Activated B cell treated with CpG ODN at 0.5 μM for 24 hours (primary cell): ENCODE measurements around the gene PIK3R2. TPM values are rescaled to one million over a fixed set of nuclear protein-coding genes. Genes with fewer than 3 reads are reported as not detected.

Experiments used
- ATAC-seq: fragments of 200-7000 bp; cut with Tn5 transposase; one replicate; pipeline ENCODE4 v1.10.0; 2021; ENCODE audit warnings: low read depth, mild to moderate bottlenecking, moderate library complexity
- CTCF ChIA-PET: fragments of 350-600 bp; sonication (Branson Sonifier 250); formaldehyde crosslinking; loops from one replicate; lab custom pipeline; 2021; ENCODE audit warnings: antibody characterized with exemption; lab: Charles Lee
- POLR2A ChIA-PET: fragments of 350-600 bp; sonication (Branson Sonifier 250); formaldehyde crosslinking; loops from one replicate; lab custom pipeline; 2021; ENCODE audit warnings: antibody characterized with exemption; lab: Charles Lee
- DNase-seq: peaks from one replicate; pipeline ENCODE4 v3.0.0; 2022
- H3K27ac Mint-ChIP-seq: one replicate; pipeline ENCODE4 v1.8.0; 2020; ENCODE audit warnings: mixed read lengths
- H3K27me3 Mint-ChIP-seq: one replicate; pipeline ENCODE4 v1.8.0; 2021; ENCODE audit warnings: mixed read lengths
- H3K36me3 Mint-ChIP-seq: one replicate; pipeline ENCODE4 v1.8.0; 2021; ENCODE audit warnings: low read depth, mixed read lengths
- H3K4me1 Mint-ChIP-seq: one replicate; pipeline ENCODE4 v1.8.0; 2021; ENCODE audit warnings: mixed read lengths
- H3K4me3 Mint-ChIP-seq: one replicate; pipeline ENCODE4 v1.8.0; 2020; ENCODE audit warnings: mild to moderate bottlenecking, mixed read lengths
- H3K9me3 Mint-ChIP-seq: one replicate; pipeline ENCODE4 v1.8.0; 2020; ENCODE audit warnings: mixed read lengths
- intact Hi-C: fragments of 100-400 bp; cut with micrococcal nuclease; formaldehyde crosslinking; loops from one replicate; pipeline ENCODE4 v1.15.1; 2024
- total RNA-seq: library from RNA; stranded (reverse); gene quantifications from 2 replicates; pipeline ENCODE4 v1.2.3, GENCODE V29; 2022
- TF ChIP-seq, protein P1 (sequence below): fragments of 200-600 bp; IDR thresholded peaks from one replicate; pipeline ENCODE4 v1.8.0; 2022; ENCODE audit warnings: antibody characterized with exemption, mild to moderate bottlenecking

The PIK3R2 gene
- total RNA-seq, 1 donor from 2014 or later, result 12.7 TPM

DNA sequence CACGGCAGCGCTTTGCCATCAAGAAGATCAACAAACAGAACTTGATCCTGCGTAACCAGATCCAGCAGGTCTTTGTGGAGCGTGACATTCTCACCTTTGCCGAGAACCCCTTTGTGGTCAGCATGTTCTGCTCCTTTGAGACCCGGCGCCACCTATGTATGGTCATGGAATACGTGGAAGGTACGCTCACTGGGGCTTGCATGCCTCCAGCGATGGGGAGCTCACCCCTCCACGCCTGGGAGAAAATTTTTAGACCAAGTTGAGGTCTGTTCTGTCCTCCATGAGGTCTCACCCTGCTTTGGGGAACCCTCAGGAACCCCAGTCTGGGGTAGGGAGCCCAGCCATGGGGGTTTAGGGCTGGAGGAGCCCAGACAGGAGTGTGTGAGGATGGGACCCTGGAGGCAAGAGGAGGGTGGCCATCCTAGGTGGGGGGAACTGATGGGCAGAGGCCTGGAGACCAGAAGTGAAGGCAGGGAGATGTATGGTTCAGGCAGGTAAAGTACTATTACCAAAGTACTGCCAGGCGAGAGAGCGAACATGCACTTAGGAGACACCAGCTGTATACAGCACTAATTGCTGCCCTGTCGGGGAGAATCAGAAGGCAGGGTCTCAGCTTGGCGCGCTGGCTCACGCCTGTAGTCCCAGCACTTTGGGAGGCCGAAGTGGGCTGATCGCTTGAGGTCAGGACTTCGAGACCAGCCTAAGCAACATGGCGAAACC lies 22.3 kb upstream of the PIK3R2 start:
- ChIA-PET CTCF (no interaction called here), POLR2A (interaction anchor here (0.6 to 1.3 kb wide), 4 partner anchors 11 to 101 kb away, joined by 3 to 4 read pairs (median 3); no protein-coding TSS in a partner anchor)
- TF ChIP-seq, protein P1, sequence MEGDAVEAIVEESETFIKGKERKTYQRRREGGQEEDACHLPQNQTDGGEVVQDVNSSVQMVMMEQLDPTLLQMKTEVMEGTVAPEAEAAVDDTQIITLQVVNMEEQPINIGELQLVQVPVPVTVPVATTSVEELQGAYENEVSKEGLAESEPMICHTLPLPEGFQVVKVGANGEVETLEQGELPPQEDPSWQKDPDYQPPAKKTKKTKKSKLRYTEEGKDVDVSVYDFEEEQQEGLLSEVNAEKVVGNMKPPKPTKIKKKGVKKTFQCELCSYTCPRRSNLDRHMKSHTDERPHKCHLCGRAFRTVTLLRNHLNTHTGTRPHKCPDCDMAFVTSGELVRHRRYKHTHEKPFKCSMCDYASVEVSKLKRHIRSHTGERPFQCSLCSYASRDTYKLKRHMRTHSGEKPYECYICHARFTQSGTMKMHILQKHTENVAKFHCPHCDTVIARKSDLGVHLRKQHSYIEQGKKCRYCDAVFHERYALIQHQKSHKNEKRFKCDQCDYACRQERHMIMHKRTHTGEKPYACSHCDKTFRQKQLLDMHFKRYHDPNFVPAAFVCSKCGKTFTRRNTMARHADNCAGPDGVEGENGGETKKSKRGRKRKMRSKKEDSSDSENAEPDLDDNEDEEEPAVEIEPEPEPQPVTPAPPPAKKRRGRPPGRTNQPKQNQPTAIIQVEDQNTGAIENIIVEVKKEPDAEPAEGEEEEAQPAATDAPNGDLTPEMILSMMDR, result no peak
- Mint-ChIP-seq H3K4me1 (peaks cover 2% of the 10 kb centered on the region), H3K36me3 (peaks cover 73% of the 10 kb centered on the region), H3K4me3 (no peak overlapping the region), H3K27ac (no peak overlapping the region), H3K9me3 (no peaks in the 10 kb centered on the region), H3K27me3 (no peaks in the 10 kb centered on the region)
- intact Hi-C loops, result no loop called here
- no peak for ATAC-seq
- no peak for DNase-seq

DNA sequence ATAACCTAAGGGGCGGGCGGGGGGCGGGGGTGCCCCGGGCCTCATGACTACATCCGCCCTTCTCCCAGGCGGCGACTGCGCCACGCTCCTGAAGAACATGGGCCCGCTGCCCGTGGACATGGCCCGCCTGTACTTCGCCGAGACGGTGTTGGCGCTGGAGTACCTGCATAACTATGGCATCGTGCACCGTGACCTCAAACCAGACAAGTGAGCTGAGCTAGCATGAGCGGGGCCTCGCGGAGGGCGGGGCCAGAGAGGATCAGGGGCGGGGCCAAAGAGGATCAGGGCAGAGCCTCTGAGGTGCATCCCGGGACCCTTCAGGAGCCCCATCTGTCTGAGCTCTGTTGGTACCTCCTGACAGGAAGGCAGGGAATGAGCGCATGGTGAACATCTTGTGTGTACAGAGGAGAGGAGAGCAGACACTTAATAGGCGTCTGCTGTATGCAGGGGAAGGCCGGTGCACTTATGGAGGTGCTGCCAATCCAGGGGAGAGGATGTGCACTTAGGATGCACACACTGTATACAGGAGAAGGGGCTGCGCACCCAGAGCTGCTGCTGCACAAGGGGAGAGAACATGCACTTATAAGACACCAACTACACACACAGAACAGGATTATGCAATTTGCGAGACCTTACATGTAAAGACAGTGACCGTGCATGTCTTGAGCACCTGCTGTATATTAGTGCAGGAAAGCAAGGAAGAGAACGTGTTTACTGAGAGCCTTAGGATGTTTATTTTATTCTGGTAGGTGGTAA lies 20.9 kb upstream of the PIK3R2 start:
- H3K36me3 Mint-ChIP-seq, result peaks cover 77% of the 10 kb centered on the region
- intact Hi-C loops, result no loop called here
- H3K9me3 Mint-ChIP-seq, result no peaks in the 10 kb centered on the region
- ChIA-PET POLR2A (interaction anchor here (0.6 to 1.3 kb wide), 3 partner anchors 8 to 303 kb away, joined by 3 to 5 read pairs (median 3); no protein-coding TSS in a partner anchor), CTCF (no interaction called here)
- H3K27me3 Mint-ChIP-seq, result no peaks in the 10 kb centered on the region
- H3K4me1 Mint-ChIP-seq, result no peaks in the 10 kb centered on the region
- DNase-seq (no peak), ATAC-seq (no peak)
- H3K27ac Mint-ChIP-seq, result no peak overlapping the region
- no peak overlapping the region for H3K4me3 Mint-ChIP-seq
- TF ChIP-seq, protein P1, result no peak

DNA sequence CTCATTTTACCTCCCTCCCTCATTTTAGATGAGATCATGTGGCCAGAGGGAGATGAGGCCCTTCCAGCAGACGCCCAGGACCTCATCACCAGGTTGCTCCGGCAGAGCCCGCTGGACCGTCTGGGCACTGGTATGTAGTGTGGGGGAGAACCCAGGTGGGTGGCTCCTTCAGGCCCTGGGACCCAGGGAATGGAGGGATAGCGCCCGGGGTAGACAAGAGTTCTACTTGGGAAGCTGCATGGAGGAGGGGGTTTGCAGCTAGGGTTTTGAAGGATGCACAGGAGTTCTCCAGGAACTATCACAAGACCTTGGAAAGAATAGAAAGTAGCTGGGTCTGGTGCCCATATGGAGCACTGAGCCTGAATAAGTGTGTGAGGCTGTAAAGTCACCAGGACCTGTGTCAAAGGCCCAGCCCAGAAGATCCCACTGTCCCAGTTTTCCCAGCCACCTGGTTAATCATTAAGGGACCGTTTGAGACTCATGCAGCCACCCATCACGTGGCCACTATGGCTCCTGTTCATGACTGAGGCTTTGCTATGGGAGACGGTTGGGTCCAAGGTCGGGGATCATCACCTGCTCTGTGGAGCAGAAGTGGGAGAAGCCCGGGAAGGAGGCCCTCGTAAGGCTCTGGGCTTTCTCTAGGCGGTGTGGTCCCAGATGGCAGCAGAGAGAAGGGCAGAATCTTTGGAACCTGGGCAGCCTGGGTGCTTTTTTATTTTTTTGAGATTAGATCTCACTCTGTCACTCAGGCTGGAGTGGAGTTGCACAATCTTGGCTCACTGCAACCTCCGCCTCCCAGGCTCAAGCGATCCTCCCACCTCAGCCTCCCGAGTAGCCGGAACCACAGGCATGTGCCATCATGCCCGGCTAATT lies 17.0 kb upstream of the PIK3R2 start:
- POLR2A ChIA-PET, result no interaction called here
- H3K27ac Mint-ChIP-seq, result no peak overlapping the region

DNA sequence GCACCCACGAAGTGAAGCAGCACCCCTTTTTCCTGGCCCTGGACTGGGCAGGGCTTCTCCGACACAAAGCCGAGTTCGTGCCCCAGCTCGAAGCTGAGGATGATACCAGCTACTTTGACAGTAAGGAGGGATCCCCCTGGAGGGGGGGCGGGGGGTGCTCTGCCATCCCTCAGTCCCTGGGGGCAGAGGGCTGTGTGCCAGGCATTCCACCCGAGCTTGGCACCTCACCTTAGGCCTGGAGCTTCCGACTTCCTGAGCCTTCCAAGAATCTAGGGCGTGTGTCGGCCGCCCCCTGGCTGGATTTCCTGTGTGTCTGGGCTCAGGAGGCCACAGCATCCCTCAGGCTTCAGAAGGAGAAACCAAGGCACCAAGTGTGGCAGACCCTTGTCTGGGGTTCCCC lies 15.7 kb upstream of the PIK3R2 start:
- Mint-ChIP-seq H3K4me1 (no peaks in the 10 kb centered on the region), H3K4me3 (no peak overlapping the region), H3K27ac (no peak overlapping the region), H3K27me3 (no peaks in the 10 kb centered on the region), H3K36me3 (peaks cover 74% of the 10 kb centered on the region), H3K9me3 (no peaks in the 10 kb centered on the region)
- TF ChIP-seq, protein P1, result no peak
- no peak for DNase-seq
- intact Hi-C loops, result no loop called here
- ATAC-seq, result no peak
- CTCF ChIA-PET, result no interaction called here
- POLR2A ChIA-PET, result no interaction called here

More for the DNA sequence above, 17.0 kb upstream of the PIK3R2 start:
- CTCF ChIA-PET, result no interaction called here
- Mint-ChIP-seq H3K9me3 (no peaks in the 10 kb centered on the region), H3K4me3 (no peak overlapping the region), H3K27me3 (no peaks in the 10 kb centered on the region), H3K36me3 (peaks cover 72% of the 10 kb centered on the region), H3K4me1 (no peaks in the 10 kb centered on the region)
- no peak for ATAC-seq
- intact Hi-C loops, result no loop called here
- DNase-seq, result no peak
- TF ChIP-seq, protein P1, result no peak
